ENCODE results near the gene SHANK3.

SHANK3 gene

GRCh38 chr22:50714631-50715179 lies 42.1 kb downstream of the SHANK3 start:
- no peak for DNase-seq

DNA sequence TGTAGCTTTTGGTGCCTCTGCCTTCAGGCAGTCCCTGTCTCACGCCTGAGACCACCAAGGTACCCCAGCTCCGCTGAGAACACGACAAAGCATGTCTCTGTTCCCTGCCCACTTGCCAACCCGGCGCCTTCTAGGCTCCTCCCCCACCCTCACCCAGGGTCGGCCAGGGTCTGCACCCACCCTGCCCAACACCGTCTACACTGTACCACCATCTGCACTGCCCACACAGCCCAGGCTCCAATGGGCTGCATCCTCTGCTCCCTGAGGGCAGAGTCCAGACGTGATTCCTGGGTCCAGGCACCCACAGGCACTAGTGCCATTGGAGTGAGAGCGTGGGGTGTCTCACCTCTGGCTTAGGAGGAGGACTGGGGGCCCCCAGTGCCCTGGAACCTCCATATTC lies 42.6 kb downstream of the SHANK3 start:
- DNase-seq, result no peak

GRCh38 chr22:50715776-50716175 lies 43.2 kb downstream of the SHANK3 start:
- no peak for DNase-seq

GRCh38 chr22:50716290-50717024 lies 43.8 kb downstream of the SHANK3 start:
- DNase-seq, result no peak

GRCh38 chr22:50717709-50718351 lies 45.2 kb downstream of the SHANK3 start:
- DNase-seq, result no peak

DNA sequence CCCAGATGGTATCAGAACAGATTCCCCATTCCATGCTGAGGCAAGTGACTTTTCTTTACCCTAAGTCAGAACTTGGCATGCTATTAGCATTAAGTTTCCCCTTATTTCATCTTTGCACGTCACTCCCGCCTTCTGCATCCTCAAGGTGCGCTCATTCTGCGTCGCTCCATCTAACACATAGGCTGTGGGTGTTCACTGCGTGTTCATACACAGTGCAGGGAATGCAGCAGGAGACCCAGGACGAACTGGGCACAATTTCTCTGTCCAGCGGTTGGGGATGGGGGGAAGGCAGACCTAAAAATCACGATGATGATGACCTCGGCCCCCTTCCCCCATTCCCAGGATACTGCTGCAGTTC lies 45.7 kb downstream of the SHANK3 start:
- DNase-seq, result no peak

DNA sequence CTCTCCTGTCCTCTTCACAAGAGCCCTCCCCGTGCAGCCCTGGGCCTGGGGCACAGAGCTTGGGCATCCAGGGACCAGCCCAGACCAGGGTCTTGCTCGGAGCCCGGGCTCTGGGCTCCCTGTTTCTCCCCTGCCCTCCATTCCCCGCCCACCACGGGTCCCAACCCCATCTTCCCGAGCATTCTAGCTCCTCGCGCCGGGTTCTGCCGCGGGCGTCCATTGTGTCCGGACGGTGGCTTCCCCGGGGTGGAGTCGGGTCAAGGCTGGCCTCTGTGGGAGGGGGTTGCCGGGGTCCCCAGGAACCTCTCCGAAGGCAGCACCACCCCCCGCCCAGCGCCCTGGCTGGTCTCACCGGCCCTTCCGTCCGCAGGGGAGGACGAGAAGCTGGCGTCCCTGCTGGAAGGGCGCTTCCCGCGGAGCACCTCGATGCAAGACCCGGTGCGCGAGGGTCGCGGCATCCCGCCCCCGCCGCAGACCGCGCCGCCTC lies 47.2 kb downstream of the SHANK3 start:
- DNase-seq, result no peak

GRCh38 chr22:50720301-50721256 lies 48.0 kb downstream of the SHANK3 start:
- no peak for DNase-seq

DNA sequence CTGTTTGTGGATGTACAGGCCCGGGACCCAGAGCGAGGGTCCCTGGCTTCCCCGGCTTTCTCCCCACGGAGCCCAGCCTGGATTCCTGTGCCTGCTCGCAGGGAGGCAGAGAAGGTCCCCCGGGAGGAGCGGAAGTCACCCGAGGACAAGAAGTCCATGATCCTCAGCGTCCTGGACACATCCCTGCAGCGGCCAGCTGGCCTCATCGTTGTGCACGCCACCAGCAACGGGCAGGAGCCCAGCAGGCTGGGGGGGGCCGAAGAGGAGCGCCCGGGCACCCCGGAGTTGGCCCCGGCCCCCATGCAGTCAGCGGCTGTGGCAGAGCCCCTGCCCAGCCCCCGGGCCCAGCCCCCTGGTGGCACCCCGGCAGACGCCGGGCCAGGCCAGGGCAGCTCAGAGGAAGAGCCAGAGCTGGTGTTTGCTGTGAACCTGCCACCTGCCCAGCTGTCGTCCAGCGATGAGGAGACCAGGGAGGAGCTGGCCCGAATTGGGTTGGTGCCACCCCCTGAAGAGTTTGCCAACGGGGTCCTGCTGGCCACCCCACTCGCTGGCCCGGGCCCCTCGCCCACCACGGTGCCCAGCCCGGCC lies 48.7 kb downstream of the SHANK3 start:
- no peak for DNase-seq

DNA sequence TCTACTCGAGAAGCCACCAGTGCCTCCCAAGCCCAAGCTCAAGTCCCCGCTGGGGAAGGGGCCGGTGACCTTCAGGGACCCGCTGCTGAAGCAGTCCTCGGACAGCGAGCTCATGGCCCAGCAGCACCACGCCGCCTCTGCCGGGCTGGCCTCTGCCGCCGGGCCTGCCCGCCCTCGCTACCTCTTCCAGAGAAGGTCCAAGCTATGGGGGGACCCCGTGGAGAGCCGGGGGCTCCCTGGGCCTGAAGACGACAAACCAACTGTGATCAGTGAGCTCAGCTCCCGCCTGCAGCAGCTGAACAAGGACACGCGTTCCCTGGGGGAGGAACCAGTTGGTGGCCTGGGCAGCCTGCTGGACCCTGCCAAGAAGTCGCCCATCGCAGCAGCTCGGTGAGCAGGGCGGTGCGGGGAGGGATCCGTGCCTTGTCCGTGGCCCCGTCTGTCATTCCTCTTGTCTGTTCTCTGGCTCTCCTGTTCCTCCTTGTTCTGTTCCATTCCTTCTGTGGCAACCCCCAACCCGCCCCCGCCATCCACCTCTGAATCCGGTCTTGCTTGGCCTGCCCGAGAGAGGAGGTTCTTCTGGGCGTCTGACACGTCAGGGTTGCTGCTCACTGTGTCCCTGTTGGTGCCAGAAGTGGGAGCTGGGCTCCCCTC lies 49.6 kb downstream of the SHANK3 start:
- no peak for DNase-seq

All from NCI-H187 (cell line).